ENCODE results near the gene FOXP3. TPM values are rescaled to one million over a fixed set of nuclear protein-coding genes. Genes with fewer than 3 reads are reported as not detected.

Gene FOXP3
- total RNA-seq, 1 experiment from 2014 or later: 0.68 TPM

GRCh38 chrX:49233887-49234555 lies 30.5 kb downstream of the FOXP3 start:
- Histone ChIP-seq H2AK5ac (ENCODE audit: insufficient read length, low read length) (no peak overlapping the region), H4K8ac (replicated peaks; ENCODE audit: insufficient read length, low read depth, low read length) (no peak overlapping the region), H2BK20ac (ENCODE audit: low read depth, low read length, poor library complexity, severe bottlenecking) (no peak overlapping the region), H3T11ph (ENCODE audit: low read length) (no peak overlapping the region), H3K4me2 (ENCODE audit: insufficient read depth, insufficient read length, low read length) (no peak overlapping the region), H3K14ac (ENCODE audit: insufficient read depth, low read length) (no peak overlapping the region), H3K79me2 (ENCODE audit: insufficient read depth, low read length) (no peaks in the 10 kb centered on the region), H3K27me3 (ENCODE audit: insufficient read depth, low read length) (no peaks in the 10 kb centered on the region), H2BK5ac (ENCODE audit: insufficient read length, low read length) (no peak overlapping the region), H3K56ac (ENCODE audit: insufficient read length, low read depth, low read length) (no peak overlapping the region), H4K20me1 (ENCODE audit: control insufficient read depth, insufficient read depth, insufficient read length) (no peaks in the 10 kb centered on the region), H3K27ac (ENCODE audit: insufficient read length, low read depth, low read length) (no peak overlapping the region), H3K9ac (ENCODE audit: extremely low read depth, insufficient read length, low read length) (no peak overlapping the region), H3K79me1 (ENCODE audit: insufficient read depth, low read depth, low read length, poor library complexity, severe bottlenecking) (no peaks in the 10 kb centered on the region), H4K91ac (ENCODE audit: insufficient read length, low read depth, low read length) (no peak overlapping the region), H2AFZ (ENCODE audit: low read length) (no peak overlapping the region), H3K4me1 (ENCODE audit: insufficient read depth, low read length) (no peaks in the 10 kb centered on the region; the same call in 1 of the 2 replicates), H3K23ac (ENCODE audit: insufficient read length, low read depth, low read length) (no peak overlapping the region), H3K18ac (ENCODE audit: insufficient read length, low read depth, low read length) (no peak overlapping the region), H2BK12ac (ENCODE audit: insufficient read length, low read depth, low read length) (no peak overlapping the region), H3K9me3 (ENCODE audit: control insufficient read depth, low read depth, low read length) (peaks cover 9% of the 10 kb centered on the region), H4K5ac (ENCODE audit: insufficient read length, low read depth, low read length) (no peak overlapping the region), H2BK15ac (ENCODE audit: low read depth, low read length) (no peak overlapping the region), H3K23me2 (ENCODE audit: insufficient read length, low read depth, low read length, poor library complexity, severe bottlenecking) (no peaks in the 10 kb centered on the region), H3K4ac (ENCODE audit: low read depth, low read length) (no peak overlapping the region), H2BK120ac (ENCODE audit: low read depth, low read length, poor library complexity, severe bottlenecking) (no peak overlapping the region)
- TF ChIP-seq CTCF (conservative IDR thresholded peaks at IDR 0.05): no peak
- no peak overlapping the region for H3K27ac Mint-ChIP-seq
- H3K4me3 Mint-ChIP-seq: no peak overlapping the region; a peak in 1 of 5 replicates
- DNase-seq: no peak
- H3K36me3 Mint-ChIP-seq (ENCODE audit: insufficient read depth in 1 of 3, low read depth in 3 of 3): peaks cover 0 to 8% (median 1%) of the 10 kb centered on the region in 3 experiments; a peak in 3 of 7 replicates
- no CpG with 5 or more reads among the region's 56 CpGs for WGBS (ENCODE audit: extremely low coverage, insufficient read length, low lambda C conversion rate)
- H3K4me1 Mint-ChIP-seq: peaks cover 9 to 13% of the 10 kb centered on the region in 2 experiments
- peaks cover 1% of the 10 kb centered on the region for H3K27me3 Mint-ChIP-seq (ENCODE audit: low read depth)
- H3K9me3 Mint-ChIP-seq: peaks cover 56 to 77% of the 10 kb centered on the region in 2 experiments
